Central memory CD8-positive, alpha-beta T cell (primary cell): ENCODE results near the gene COL4A2.

Experiments
- ATAC-seq: fragments of 150-1000 bp; cut with Tn5 transposase; replicated peaks from 2 replicates; pipeline ENCODE4 v1.10.0; 2022; ENCODE audit warnings: mild to moderate bottlenecking, moderate FRiP score, moderate number of reproducible peaks; ENCODE audit not compliant: poor library complexity, severe bottlenecking; ENCODE audit errors: extremely low read depth
- DNase-seq, 2 donors: peaks; one replicate each; pipeline ENCODE4 v3.0.0; 2021; ENCODE audit warnings: low spot score in 2 of 2
- H3K27ac Mint-ChIP-seq: one replicate; pipeline ENCODE4 v1.8.0; 2022; ENCODE audit warnings: low read depth, mild to moderate bottlenecking, moderate library complexity, mixed read lengths
- H3K27me3 Mint-ChIP-seq: one replicate; pipeline ENCODE4 v1.8.0; 2022; ENCODE audit warnings: mixed read lengths
- H3K36me3 Mint-ChIP-seq: one replicate; pipeline ENCODE4 v1.8.0; 2022; ENCODE audit warnings: mild to moderate bottlenecking, moderate library complexity, mixed read lengths; ENCODE audit not compliant: insufficient read depth
- H3K4me1 Mint-ChIP-seq: one replicate; pipeline ENCODE4 v1.8.0; 2022; ENCODE audit warnings: mixed read lengths
- H3K4me3 Mint-ChIP-seq: one replicate; pipeline ENCODE4 v1.8.0; 2022; ENCODE audit warnings: mild to moderate bottlenecking, moderate library complexity, mixed read lengths
- H3K9me3 Mint-ChIP-seq: one replicate; pipeline ENCODE4 v1.8.0; 2022; ENCODE audit warnings: mixed read lengths

The COL4A2 gene

DNA sequence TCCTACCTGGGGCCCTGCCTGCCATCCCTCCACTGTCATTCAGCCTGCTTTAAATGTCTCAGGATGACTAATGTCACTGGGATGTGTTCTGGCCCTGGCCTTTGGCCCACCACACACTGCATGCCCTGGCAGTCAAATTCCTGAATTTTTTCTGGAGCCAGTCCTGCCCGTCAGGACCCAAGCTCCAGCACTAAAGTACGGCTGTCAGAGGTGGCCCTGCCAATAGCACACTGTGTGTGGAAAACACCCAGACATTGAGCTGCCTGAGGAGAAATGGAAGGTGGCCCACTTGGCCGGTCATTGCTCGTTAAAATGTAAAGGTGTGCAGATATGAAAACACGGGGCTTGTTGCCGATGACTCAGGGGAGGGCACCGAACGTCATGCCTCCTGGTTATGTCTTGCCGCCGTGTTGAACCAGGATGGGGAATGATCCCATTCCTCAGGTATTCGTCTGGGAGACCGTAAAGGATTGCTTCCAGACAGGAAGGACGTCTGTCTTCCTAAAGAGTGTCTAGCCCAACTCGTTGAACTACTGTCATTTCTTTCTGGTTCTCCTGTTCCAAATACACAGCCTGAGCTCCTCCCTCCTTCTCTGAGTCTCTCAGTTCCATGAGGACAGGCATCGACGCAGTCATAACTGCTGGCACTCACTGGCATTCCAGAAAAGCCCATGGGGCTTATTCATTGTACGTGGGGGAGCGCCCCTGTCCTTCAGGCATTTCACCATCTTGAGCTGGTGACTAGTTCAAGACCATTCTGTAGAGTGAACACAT lies 40.6 kb downstream of the COL4A2 start:
- Mint-ChIP-seq H3K36me3 (peaks cover 1% of the 10 kb centered on the region), H3K27me3 (peaks cover 10% of the 10 kb centered on the region), H3K4me3 (no peak overlapping the region), H3K9me3 (no peaks in the 10 kb centered on the region), H3K27ac (no peak overlapping the region), H3K4me1 (no peaks in the 10 kb centered on the region)
- ATAC-seq, result no peak
- no peak for DNase-seq

DNA sequence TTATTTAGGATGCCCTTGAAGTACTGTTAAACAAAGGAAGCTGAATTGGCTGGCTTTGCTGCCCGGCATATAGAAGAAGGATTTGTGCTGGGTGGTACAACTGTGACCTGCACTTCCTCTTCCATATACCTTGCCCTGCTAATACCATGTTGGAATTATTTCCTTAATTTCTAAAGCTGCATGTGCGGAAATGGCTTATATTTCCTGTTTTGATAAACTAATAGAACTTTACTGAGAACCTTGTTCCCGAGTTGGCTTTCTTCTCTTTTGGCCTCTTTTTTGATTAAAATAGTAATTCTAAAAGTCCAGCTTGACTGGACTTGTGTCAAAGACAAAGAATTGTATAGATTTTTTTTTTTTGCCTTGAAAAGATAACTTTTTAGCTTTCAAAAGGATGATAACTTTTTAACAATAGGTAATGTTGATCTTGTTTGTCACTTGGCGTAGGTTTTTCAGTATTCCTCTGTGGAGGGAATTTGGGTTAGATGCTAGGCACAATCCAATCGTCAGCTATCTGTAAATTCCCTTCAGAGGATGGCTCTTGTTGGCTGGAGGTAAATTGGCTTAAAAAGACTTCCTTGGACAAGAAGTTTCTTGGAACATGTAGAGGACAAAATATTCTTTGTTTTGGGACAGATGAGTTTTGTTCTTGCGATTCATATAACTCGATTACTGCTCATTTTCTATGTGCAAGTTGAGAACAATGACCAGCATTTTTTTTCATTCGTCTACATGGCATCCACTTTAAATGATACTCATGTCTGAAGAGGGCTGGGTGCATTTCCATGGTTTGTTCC lies 41.4 kb downstream of the COL4A2 start:
- Mint-ChIP-seq H3K9me3 (no peaks in the 10 kb centered on the region), H3K27ac (no peak overlapping the region), H3K27me3 (peaks cover 10% of the 10 kb centered on the region), H3K4me1 (no peaks in the 10 kb centered on the region), H3K36me3 (peaks cover 1% of the 10 kb centered on the region), H3K4me3 (no peak overlapping the region)
- ATAC-seq (no peak), DNase-seq (no peak)

DNA sequence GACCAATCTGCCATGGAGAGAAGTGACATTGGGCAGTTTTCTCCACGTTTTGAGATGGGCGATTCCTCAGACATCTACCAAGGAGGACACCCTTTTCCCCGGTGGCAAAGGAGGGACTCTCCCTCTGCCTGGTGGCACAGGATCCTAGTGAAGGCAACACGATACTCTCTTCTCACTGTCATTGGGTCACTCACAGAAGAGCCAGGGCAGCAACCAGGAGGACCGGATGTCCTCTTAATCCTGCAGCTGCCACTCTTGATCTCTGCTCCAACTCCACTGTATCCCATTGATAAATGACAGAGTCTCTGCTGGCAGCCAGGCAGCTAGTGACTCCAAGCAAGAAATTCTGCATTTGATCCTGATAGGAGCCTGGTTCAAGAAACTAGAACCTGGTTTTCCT lies 42.2 kb downstream of the COL4A2 start:
- no peak overlapping the region for H3K4me3 Mint-ChIP-seq
- H3K9me3 Mint-ChIP-seq, result no peaks in the 10 kb centered on the region
- no peak for ATAC-seq
- H3K36me3 Mint-ChIP-seq, result peaks cover 1% of the 10 kb centered on the region
- H3K27me3 Mint-ChIP-seq, result peaks cover 10% of the 10 kb centered on the region
- H3K27ac Mint-ChIP-seq, result no peak overlapping the region
- no peak for DNase-seq
- H3K4me1 Mint-ChIP-seq, result no peaks in the 10 kb centered on the region

GRCh38 chr13:110350049-110350448 lies 43.0 kb downstream of the COL4A2 start:
- Mint-ChIP-seq H3K9me3 (no peaks in the 10 kb centered on the region), H3K36me3 (peaks cover 1% of the 10 kb centered on the region), H3K27ac (no peak overlapping the region), H3K27me3 (peaks cover 10% of the 10 kb centered on the region), H3K4me3 (no peak overlapping the region), H3K4me1 (no peaks in the 10 kb centered on the region)
- DNase-seq (no peak), ATAC-seq (no peak)

- H3K4me1 Mint-ChIP-seq, result no peaks in the 10 kb centered on the region
- H3K36me3 Mint-ChIP-seq, result peaks cover 1% of the 10 kb centered on the region
- DNase-seq, result no peak
- no peak overlapping the region for H3K27ac Mint-ChIP-seq
- ATAC-seq, result no peak
- H3K4me3 Mint-ChIP-seq, result no peak overlapping the region
- peaks cover 10% of the 10 kb centered on the region for H3K27me3 Mint-ChIP-seq
- no peaks in the 10 kb centered on the region for H3K9me3 Mint-ChIP-seq
Measured at GRCh38 chr13:110350509-110350908, 43.4 kb downstream of the COL4A2 start.

GRCh38 chr13:110351636-110352420 lies 44.7 kb downstream of the COL4A2 start:
- Mint-ChIP-seq H3K27ac (no peak overlapping the region), H3K36me3 (peaks cover 3% of the 10 kb centered on the region), H3K27me3 (peaks cover 10% of the 10 kb centered on the region), H3K4me1 (no peaks in the 10 kb centered on the region), H3K4me3 (no peak overlapping the region), H3K9me3 (no peaks in the 10 kb centered on the region)
- ATAC-seq, result no peak
- DNase-seq, result no peak

- no peaks in the 10 kb centered on the region for H3K4me1 Mint-ChIP-seq
- no peak overlapping the region for H3K4me3 Mint-ChIP-seq
- H3K36me3 Mint-ChIP-seq, result peaks cover 2% of the 10 kb centered on the region
- ATAC-seq (no peak), DNase-seq (no peak)
- peaks cover 10% of the 10 kb centered on the region for H3K27me3 Mint-ChIP-seq
- no peak overlapping the region for H3K27ac Mint-ChIP-seq
- H3K9me3 Mint-ChIP-seq, result no peaks in the 10 kb centered on the region
Measured at GRCh38 chr13:110352735-110353134, 45.7 kb downstream of the COL4A2 start.

GRCh38 chr13:110353339-110353977 lies 46.4 kb downstream of the COL4A2 start:
- Mint-ChIP-seq H3K36me3 (peaks cover 2% of the 10 kb centered on the region), H3K4me3 (no peak overlapping the region), H3K27me3 (peaks cover 10% of the 10 kb centered on the region), H3K27ac (no peak overlapping the region), H3K9me3 (no peaks in the 10 kb centered on the region), H3K4me1 (no peaks in the 10 kb centered on the region)
- DNase-seq, result no peak
- no peak for ATAC-seq

DNA sequence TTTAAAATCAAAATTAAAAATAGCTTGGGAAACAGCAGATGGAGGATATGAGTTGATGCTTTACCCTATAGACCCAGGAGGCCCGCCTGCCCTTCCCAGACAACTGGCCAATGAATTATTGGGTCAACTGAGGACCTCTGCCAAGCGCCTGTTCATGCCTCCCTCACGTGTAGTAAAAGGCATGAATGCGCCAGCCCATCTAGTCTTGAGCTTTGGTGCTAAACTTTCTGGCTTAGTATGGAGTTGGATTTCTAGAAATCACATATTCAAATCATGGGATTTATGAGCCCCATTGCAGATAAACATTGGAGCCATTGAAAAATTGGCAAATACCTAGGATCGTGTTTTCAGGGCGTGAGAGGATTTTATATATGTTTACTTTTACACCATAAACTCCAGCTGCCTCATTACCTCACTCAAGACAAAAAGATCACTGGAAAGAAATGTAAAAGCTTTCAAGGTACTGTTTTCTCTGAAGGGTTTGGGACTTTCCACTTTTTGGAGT lies 47.1 kb downstream of the COL4A2 start:
- ATAC-seq (no peak), DNase-seq (no peak)
- Mint-ChIP-seq H3K36me3 (peaks cover 2% of the 10 kb centered on the region), H3K4me3 (no peak overlapping the region), H3K9me3 (no peaks in the 10 kb centered on the region), H3K27me3 (peaks cover 10% of the 10 kb centered on the region), H3K4me1 (no peaks in the 10 kb centered on the region), H3K27ac (no peak overlapping the region)

DNA sequence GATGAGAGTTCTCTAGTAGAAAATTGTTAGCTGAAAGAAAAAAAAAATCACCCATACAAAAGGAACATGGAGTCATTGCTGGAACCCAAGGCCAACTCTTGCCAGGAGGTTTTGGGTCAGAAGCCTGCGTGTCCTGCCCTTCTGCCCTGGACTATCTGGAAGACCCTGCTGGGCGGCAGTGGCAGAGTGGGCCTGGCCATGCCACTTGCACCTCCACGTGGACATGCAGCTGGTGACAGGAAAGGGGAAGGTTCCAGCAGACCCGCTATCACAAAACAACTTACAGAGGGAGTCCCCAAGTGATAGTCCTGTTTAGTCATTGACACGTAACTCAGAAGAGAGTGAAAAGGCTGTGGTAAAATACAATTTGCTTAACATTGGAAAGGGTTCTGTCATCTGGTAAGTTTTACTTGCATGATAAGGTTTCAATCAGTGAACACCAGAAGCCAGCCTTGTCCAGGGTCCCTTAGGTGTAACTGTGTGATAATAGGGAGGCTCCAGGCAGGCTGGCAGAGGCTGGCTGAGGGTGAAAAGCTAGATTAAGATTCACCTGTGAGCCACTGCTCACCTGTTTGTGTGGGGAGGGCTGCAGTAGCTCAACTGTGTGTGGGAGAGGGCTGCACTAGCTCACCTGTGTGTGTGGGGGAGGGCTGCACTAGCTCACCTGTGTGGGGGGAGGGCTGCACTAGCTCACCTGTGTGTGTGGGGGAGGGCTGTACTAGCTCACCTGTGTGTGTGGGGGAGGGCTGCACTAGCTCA lies 47.8 kb downstream of the COL4A2 start:
- Mint-ChIP-seq H3K36me3 (peaks cover 2% of the 10 kb centered on the region), H3K4me1 (no peaks in the 10 kb centered on the region), H3K9me3 (no peaks in the 10 kb centered on the region), H3K4me3 (no peak overlapping the region), H3K27ac (no peak overlapping the region), H3K27me3 (peaks cover 10% of the 10 kb centered on the region)
- DNase-seq (no peak), ATAC-seq (no peak)

DNA sequence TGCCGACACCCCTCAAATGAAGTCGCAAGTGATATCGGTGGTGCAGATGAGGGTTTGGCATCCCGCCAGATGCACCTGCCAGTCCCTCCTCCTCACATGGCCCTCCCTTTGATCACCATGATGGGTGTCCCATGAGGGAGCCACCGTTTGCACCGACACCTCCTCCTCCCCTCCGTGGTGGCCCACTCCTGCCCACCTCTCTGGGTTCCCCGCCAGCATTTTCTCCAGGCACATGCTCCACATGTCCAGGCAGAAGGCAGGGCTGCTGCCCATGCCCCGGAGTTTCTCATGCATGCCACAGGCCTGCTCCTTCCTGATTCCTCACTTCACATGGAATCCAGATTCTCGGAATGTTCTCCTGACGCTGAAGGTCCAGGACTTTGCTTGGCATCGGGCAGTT lies 49.3 kb downstream of the COL4A2 start:
- no peaks in the 10 kb centered on the region for H3K4me1 Mint-ChIP-seq
- no peak overlapping the region for H3K27ac Mint-ChIP-seq
- no peak overlapping the region for H3K4me3 Mint-ChIP-seq
- H3K36me3 Mint-ChIP-seq, result peaks cover 2% of the 10 kb centered on the region
- DNase-seq (no peak), ATAC-seq (no peak)
- H3K9me3 Mint-ChIP-seq, result no peaks in the 10 kb centered on the region
- H3K27me3 Mint-ChIP-seq, result peaks cover 9% of the 10 kb centered on the region
